ENCODE measurements around the gene POLR1B. TPM values are rescaled to one million over a fixed set of nuclear protein-coding genes. Genes with fewer than 3 reads are reported as not detected.

The POLR1B gene
- total RNA-seq, 4 donors from 2014 or later, result 21.9 to 27.9 (median 27.4) TPM

DNA sequence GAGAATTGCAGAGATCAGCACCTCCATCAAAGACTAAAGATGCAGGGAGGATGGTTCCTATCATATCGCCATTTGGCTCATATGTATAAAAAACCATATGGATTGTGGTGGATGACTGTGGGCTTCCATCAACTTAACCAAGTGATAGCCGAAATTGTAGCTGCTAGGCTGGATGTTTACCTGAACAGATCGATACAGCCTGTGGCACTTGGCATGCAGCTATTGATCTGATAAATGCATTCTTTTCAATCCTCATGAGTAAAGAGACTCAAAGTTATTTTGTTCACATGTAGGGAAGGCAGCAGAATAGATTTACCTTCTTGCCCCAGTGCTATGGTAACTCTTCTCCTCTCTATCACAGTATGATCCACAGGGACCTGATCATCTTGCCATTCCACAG is 60.7 kb downstream of the POLR1B start:
- Histone ChIP-seq H3K4me1 (peaks cover 9% of the 10 kb centered on the region), H3K9me3 (no peaks in the 10 kb centered on the region), H3K36me3 (no peaks in the 10 kb centered on the region), H3K4me3 (no peak overlapping the region), H3K27me3 (no peaks in the 10 kb centered on the region), H3K27ac (no peak overlapping the region)
- WGBS, result 83% methylated on average over 3 of the region's 3 CpGs
- TF ChIP-seq, protein P1, sequence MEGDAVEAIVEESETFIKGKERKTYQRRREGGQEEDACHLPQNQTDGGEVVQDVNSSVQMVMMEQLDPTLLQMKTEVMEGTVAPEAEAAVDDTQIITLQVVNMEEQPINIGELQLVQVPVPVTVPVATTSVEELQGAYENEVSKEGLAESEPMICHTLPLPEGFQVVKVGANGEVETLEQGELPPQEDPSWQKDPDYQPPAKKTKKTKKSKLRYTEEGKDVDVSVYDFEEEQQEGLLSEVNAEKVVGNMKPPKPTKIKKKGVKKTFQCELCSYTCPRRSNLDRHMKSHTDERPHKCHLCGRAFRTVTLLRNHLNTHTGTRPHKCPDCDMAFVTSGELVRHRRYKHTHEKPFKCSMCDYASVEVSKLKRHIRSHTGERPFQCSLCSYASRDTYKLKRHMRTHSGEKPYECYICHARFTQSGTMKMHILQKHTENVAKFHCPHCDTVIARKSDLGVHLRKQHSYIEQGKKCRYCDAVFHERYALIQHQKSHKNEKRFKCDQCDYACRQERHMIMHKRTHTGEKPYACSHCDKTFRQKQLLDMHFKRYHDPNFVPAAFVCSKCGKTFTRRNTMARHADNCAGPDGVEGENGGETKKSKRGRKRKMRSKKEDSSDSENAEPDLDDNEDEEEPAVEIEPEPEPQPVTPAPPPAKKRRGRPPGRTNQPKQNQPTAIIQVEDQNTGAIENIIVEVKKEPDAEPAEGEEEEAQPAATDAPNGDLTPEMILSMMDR (IDR thresholded peaks at IDR 0.05), result no peak
- no peak for TF ChIP-seq POLR2AphosphoS5 (IDR thresholded peaks at IDR 0.05)
- no peak for TF ChIP-seq EP300 (IDR thresholded peaks at IDR 0.05)
- TF ChIP-seq POLR2A (IDR thresholded peaks at IDR 0.05), result no peak
- DNase-seq (ENCODE audit: low spot score in 2 of 2), result no peak

DNA sequence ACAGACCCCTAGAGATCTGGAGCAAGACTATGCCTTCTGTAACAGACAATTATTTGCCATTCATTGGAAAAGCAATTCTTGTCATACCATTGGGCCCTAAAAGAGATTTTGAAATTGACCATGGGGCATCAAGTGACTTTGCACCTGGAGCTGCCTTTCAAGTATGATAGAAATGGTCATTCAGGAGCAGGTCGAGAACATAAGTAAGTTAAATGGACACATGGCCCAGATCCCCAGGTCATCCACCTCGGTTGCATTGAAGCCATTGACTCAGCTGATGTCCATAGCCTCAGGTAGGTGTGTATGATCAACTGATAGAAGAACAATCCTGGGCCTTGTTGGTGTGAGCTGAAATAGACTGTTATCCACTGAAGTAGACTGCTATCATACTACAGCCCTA is 61.5 kb downstream of the POLR1B start:
- no peak overlapping the region for H3K27ac ChIP-seq
- no peak overlapping the region for H3K4me3 ChIP-seq
- WGBS, result 89% methylated on average over 2 of the region's 2 CpGs
- H3K4me1 ChIP-seq, result peaks cover 9% of the 10 kb centered on the region
- no peaks in the 10 kb centered on the region for H3K9me3 ChIP-seq
- TF ChIP-seq POLR2A (IDR thresholded peaks at IDR 0.05), result no peak
- no peak for TF ChIP-seq POLR2AphosphoS5 (IDR thresholded peaks at IDR 0.05)
- TF ChIP-seq, protein P1 (IDR thresholded peaks at IDR 0.05), result no peak
- TF ChIP-seq EP300 (IDR thresholded peaks at IDR 0.05), result no peak
- no peaks in the 10 kb centered on the region for H3K27me3 ChIP-seq
- H3K36me3 ChIP-seq, result no peaks in the 10 kb centered on the region
- DNase-seq (ENCODE audit: low spot score in 2 of 2), result peak in 1 of 2 donors; percentile 3

DNA sequence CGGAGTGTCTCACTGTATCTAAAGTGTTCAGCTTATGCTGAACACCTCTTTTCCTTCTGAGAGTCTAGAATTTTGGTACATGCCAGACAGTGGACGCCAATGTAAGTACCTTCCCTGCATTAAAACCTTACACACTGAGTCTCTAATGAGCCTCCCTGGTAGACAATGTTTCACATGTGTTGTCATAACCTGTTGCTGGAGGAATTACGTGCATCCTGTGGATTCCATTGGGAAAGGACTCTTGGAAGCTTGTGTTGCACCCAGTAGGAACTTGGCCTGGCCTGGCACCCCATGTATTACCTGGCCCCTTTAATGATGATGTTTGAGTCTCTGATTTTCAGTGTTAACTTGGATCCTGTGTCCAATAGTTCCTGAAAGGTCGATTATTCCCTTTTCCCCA is 62.7 kb downstream of the POLR1B start:
- TF ChIP-seq POLR2A (IDR thresholded peaks at IDR 0.05) (no peak), POLR2AphosphoS5 (IDR thresholded peaks at IDR 0.05) (no peak), EP300 (IDR thresholded peaks at IDR 0.05) (no peak)
- TF ChIP-seq, protein P1 (IDR thresholded peaks at IDR 0.05), result no peak
- H3K27me3 ChIP-seq, result no peaks in the 10 kb centered on the region
- H3K4me1 ChIP-seq, result peaks cover 5% of the 10 kb centered on the region
- H3K36me3 ChIP-seq, result no peaks in the 10 kb centered on the region
- no peak overlapping the region for H3K27ac ChIP-seq
- DNase-seq (ENCODE audit: low spot score in 2 of 2), result no peak
- no peak overlapping the region for H3K4me3 ChIP-seq
- no peaks in the 10 kb centered on the region for H3K9me3 ChIP-seq
- 74% methylated on average over 4 of the region's 4 CpGs for WGBS

DNA sequence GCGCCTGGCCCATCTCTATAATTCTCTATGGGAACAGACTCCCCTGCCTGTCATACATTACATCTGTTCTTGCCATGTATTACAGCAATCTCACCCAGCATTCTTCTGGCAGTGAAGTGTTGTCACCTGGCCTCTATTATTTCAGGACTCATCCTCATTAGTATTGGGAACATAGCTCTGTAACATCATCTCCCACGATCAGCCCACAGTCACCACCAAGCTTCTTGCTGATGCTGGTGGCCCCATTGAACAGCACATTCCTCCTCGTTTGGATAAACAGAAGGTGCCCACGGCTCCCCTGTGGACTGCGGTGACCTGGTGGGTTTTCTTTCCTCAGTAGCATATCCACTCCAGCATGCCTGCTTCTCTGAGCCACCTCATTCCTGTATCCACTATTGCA is 63.7 kb downstream of the POLR1B start:
- TF ChIP-seq EP300 (IDR thresholded peaks at IDR 0.05) (no peak), POLR2AphosphoS5 (IDR thresholded peaks at IDR 0.05) (no peak), POLR2A (IDR thresholded peaks at IDR 0.05) (no peak)
- TF ChIP-seq, protein P1 (IDR thresholded peaks at IDR 0.05), result no peak
- H3K27me3 ChIP-seq, result no peaks in the 10 kb centered on the region
- H3K27ac ChIP-seq, result no peak overlapping the region
- no peaks in the 10 kb centered on the region for H3K36me3 ChIP-seq
- no peak overlapping the region for H3K4me3 ChIP-seq
- no peak for DNase-seq (ENCODE audit: low spot score in 2 of 2)
- no peaks in the 10 kb centered on the region for H3K4me1 ChIP-seq
- 86% methylated on average over 5 of the region's 5 CpGs for WGBS
- no peaks in the 10 kb centered on the region for H3K9me3 ChIP-seq

DNA sequence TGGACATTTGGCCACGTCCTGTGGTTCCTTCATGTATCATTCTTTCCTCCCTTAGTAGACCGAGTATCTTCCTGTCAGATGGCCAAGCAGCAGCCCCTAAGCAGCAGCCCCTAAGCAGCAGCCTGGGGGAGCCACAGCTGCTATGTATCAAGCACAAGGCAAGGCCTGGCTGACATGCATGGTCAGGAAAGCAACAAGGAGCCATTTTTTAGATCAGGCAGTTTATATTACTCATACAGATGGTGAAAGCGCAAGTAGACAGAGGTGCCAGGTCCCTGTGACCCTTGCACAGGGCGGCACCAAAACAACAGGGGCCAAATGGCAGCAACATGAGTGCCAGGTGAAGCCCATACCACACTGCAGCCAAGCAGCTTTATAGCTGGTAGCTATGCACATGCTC is 64.3 kb downstream of the POLR1B start:
- no peak overlapping the region for H3K4me3 ChIP-seq
- TF ChIP-seq POLR2A (IDR thresholded peaks at IDR 0.05), result no peak
- TF ChIP-seq, protein P1 (IDR thresholded peaks at IDR 0.05), result no peak
- TF ChIP-seq EP300 (IDR thresholded peaks at IDR 0.05), result no peak
- no peak for TF ChIP-seq POLR2AphosphoS5 (IDR thresholded peaks at IDR 0.05)
- DNase-seq (ENCODE audit: low spot score in 2 of 2), result no peak
- no peaks in the 10 kb centered on the region for H3K4me1 ChIP-seq
- H3K9me3 ChIP-seq, result no peaks in the 10 kb centered on the region
- WGBS, result 76% methylated on average over 4 of the region's 4 CpGs
- no peak overlapping the region for H3K27ac ChIP-seq
- no peaks in the 10 kb centered on the region for H3K36me3 ChIP-seq
- no peaks in the 10 kb centered on the region for H3K27me3 ChIP-seq
